Measurements from ENCODE around the gene FBXO38. TPM values are rescaled to one million over a fixed set of nuclear protein-coding genes. Genes with fewer than 3 reads are reported as not detected.

Gene FBXO38
- total RNA-seq, 1 experiment from 2014 or later = 24.5 TPM

GRCh38 chr5:148483750-148484149 is 100.0 kb downstream of the FBXO38 start:
- in situ Hi-C loops (cut with HindIII; ENCODE audit: low pct_unique_long_range_greater_than_20kb, low sequenced_read_pairs) = no loop called here
- no peak for DNase-seq (ENCODE audit: low read depth, low spot score)

GRCh38 chr5:148484651-148485050 is 100.9 kb downstream of the FBXO38 start:
- in situ Hi-C loops (cut with HindIII; ENCODE audit: low pct_unique_long_range_greater_than_20kb, low sequenced_read_pairs) = no loop called here
- no peak for DNase-seq (ENCODE audit: low read depth, low spot score)

GRCh38 chr5:148486456-148486855 is 102.7 kb downstream of the FBXO38 start:
- in situ Hi-C loops (cut with HindIII; ENCODE audit: low pct_unique_long_range_greater_than_20kb, low sequenced_read_pairs) = no loop called here
- no peak for DNase-seq (ENCODE audit: low read depth, low spot score)

- no peak for DNase-seq (ENCODE audit: low read depth, low spot score)
- in situ Hi-C loops (cut with HindIII; ENCODE audit: low pct_unique_long_range_greater_than_20kb, low sequenced_read_pairs) = no loop called here
These were observed 105.0 kb downstream of the FBXO38 start for GRCh38 chr5:148488757-148489156.

- no peak for DNase-seq (ENCODE audit: low read depth, low spot score)
- in situ Hi-C loops (cut with HindIII; ENCODE audit: low pct_unique_long_range_greater_than_20kb, low sequenced_read_pairs) = no loop called here
These were observed 107.4 kb downstream of the FBXO38 start for GRCh38 chr5:148491015-148491792.

GRCh38 chr5:148491793-148492184 is 108.0 kb downstream of the FBXO38 start:
- in situ Hi-C loops (cut with HindIII; ENCODE audit: low pct_unique_long_range_greater_than_20kb, low sequenced_read_pairs) = no loop called here
- no peak for DNase-seq (ENCODE audit: low read depth, low spot score)

GRCh38 chr5:148492351-148492750 is 108.6 kb downstream of the FBXO38 start:
- in situ Hi-C loops (cut with HindIII; ENCODE audit: low pct_unique_long_range_greater_than_20kb, low sequenced_read_pairs) = no loop called here
- DNase-seq (ENCODE audit: low read depth, low spot score) = no peak

Small RNA genes within 50 kb of the gene (small RNA-seq; reads per million reads assigned to genes)
- gene RF00017 = 0 reads per million in 2 experiments

Other genes with a start within 250 kb of the FBXO38 start
- not detected in 2 replicates for gene SPINK14, start 215.4 kb upstream of the FBXO38 start, total RNA-seq (2014; rRNA removed; shearing (Covaris generic))
- 0.61 TPM in 1 of 2 replicates, not detected in the other for gene SPINK6, start 180.9 kb upstream of the FBXO38 start, total RNA-seq (2014; rRNA removed; shearing (Covaris generic))
- gene MARCOL, start 145.4 kb upstream of the FBXO38 start, total RNA-seq (2014; rRNA removed; shearing (Covaris generic)) = 0.16 TPM in 1 of 2 replicates, not detected in the other
- gene SPINK13, start 115.2 kb upstream of the FBXO38 start, total RNA-seq (2014; rRNA removed; shearing (Covaris generic)) = 0.50 TPM in 1 of 2 replicates, not detected in the other
- not detected in 2 replicates for gene SPINK7, start 71.5 kb upstream of the FBXO38 start, total RNA-seq (2014; rRNA removed; shearing (Covaris generic))
- not detected in 2 replicates for gene SPINK9, start 48.4 kb upstream of the FBXO38 start, total RNA-seq (2014; rRNA removed; shearing (Covaris generic))

Data from SK-MEL-5 (cell line).